Astrocyte of the spinal cord (primary cell): ENCODE measurements around the gene SERGEF.

Experiments used
- DNase-seq: peaks from one replicate; pipeline ENCODE4 v3.0.0; 2011; ENCODE audit warnings: low read depth, low spot score
- H3K4me3 ChIP-seq: 2 replicates; pipeline ENCODE4 v1.5.1; 2011; ENCODE audit warnings: low read depth, mild to moderate bottlenecking, low read length, moderate library complexity
- in situ Hi-C: cut with HindIII; loops from 2 replicates; pipeline ENCODE4 v1.10.0; 2017; ENCODE audit warnings: low sequenced_read_pairs
- TF ChIP-seq, protein P1 (sequence below): IDR thresholded peaks from 2 replicates; pipeline ENCODE4 v1.5.1; 2012; ENCODE audit warnings: low read depth, mild to moderate bottlenecking, low read length, inconsistent platforms

Gene SERGEF

DNA sequence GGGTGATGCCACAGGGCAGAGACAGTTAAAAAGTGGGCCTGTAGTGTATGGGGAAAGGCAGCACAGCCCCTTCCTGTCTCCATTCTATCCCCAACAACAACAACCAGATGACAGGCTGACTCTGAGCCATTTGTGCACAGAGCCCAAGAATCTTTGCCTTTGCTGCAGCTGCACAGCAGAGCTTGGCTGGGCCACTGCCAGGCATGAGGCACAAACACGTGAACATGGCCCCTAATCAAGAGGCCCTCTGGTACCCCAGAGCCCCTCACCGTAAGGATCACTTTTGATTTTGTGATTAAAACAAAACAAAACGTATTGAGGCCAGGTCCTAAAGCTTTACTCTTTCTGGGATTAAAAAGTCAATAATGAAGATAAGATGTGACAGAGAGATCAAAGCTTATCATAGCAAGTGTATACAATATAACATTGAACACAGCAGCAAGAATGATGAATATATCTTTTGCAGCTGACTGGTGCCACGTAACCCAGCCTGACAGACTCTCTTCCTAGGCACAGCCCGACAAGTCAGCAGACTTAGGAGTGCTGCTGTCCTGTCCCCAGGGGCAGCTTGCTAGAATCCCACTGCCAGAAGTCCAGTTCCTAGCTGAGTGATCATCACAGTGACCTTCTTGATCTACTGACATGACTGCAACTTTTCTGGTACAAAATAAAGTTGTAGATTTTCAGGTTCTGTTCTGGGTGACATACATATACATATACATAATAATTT is 117.8 kb downstream of the SERGEF start:
- TF ChIP-seq, protein P1, sequence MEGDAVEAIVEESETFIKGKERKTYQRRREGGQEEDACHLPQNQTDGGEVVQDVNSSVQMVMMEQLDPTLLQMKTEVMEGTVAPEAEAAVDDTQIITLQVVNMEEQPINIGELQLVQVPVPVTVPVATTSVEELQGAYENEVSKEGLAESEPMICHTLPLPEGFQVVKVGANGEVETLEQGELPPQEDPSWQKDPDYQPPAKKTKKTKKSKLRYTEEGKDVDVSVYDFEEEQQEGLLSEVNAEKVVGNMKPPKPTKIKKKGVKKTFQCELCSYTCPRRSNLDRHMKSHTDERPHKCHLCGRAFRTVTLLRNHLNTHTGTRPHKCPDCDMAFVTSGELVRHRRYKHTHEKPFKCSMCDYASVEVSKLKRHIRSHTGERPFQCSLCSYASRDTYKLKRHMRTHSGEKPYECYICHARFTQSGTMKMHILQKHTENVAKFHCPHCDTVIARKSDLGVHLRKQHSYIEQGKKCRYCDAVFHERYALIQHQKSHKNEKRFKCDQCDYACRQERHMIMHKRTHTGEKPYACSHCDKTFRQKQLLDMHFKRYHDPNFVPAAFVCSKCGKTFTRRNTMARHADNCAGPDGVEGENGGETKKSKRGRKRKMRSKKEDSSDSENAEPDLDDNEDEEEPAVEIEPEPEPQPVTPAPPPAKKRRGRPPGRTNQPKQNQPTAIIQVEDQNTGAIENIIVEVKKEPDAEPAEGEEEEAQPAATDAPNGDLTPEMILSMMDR = no peak
- DNase-seq = no peak
- in situ Hi-C loops = no loop called here
- H3K4me3 ChIP-seq = no peak overlapping the region

DNA sequence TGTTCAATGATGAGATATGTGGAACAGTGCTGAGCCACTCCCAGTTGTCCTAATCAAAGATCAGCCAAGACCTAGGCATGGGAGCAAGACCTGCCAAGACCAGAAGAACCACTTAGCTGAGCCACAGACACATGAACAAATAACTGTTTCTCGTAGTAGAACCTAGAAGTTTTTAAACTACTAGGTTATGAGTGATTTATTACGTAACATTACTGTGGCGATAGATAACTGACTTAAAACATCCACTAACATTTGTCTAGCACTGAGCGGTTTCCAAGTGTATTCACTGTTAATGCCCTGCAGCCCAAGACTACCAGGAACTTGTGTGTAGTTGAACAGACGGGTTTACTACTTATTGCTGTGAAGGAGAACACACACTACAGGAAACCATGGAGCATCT is 120.4 kb downstream of the SERGEF start:
- TF ChIP-seq, protein P1 = no peak
- DNase-seq = no peak
- in situ Hi-C loops = no loop called here
- H3K4me3 ChIP-seq = no peak overlapping the region

DNA sequence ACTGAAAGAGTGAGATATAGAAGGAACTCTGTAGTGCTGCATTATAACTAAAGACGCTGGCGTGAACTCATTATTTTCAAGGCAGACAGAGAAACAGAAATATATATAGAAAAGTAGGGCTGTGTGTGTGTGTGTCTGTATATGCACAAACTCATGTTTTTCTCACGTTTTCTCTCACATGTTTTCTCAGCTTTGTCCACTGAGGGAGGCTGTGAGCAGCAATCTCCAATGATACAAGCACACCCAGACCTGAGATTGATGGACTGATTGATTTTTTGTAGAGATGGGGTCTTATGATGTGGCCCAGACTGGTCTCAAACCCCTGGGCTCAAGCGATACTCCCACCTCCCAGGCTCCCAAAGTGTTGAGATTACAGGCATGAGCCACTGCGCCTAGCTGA is 122.5 kb downstream of the SERGEF start:
- in situ Hi-C loops = no loop called here
- TF ChIP-seq, protein P1 = peak; percentile 16
- no peak for DNase-seq
- no peak overlapping the region for H3K4me3 ChIP-seq

DNA sequence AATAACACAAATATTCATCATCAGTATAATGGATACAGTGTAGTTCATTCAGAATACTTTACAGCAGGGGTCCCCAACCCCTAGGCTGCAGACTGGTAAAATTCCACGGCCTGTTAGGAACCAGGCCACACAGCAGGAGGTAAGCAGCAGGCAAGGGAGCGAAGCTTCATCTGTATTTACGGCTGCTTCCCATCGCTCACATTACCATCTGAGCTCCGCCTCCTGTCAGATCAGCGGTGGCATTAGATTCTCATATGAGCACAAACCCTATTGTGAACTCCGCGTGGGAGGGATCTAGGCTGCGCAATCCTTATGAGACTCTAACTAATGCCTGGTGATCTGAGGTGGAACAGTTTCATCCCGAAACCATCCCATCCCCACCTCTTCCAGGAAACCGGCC is 125.1 kb downstream of the SERGEF start:
- H3K4me3 ChIP-seq = no peak overlapping the region
- DNase-seq = no peak
- TF ChIP-seq, protein P1 = no peak
- in situ Hi-C loops = no loop called here

DNA sequence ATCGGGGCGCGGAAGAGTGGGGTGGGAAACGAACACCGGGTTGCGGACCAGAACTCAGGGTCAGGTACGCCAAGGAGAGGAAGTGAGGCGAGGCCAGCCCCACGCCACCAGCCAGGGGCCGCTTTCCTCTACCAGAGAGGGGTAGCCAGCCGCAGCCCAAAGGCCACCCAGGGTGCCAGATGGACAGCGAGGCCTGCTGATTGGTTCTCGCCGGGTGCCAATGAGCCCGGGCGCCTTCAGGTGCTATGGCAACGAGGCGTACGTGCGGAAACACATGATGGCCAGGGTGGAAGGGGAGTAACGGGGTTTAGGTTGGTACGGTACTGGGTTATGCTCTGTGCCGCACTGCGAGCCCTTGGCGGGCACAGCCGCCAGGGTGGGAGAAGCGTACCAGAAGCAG is 128.9 kb downstream of the SERGEF start:
- no peak overlapping the region for H3K4me3 ChIP-seq
- TF ChIP-seq, protein P1 = no peak
- DNase-seq = no peak
- in situ Hi-C loops = no loop called here

DNA sequence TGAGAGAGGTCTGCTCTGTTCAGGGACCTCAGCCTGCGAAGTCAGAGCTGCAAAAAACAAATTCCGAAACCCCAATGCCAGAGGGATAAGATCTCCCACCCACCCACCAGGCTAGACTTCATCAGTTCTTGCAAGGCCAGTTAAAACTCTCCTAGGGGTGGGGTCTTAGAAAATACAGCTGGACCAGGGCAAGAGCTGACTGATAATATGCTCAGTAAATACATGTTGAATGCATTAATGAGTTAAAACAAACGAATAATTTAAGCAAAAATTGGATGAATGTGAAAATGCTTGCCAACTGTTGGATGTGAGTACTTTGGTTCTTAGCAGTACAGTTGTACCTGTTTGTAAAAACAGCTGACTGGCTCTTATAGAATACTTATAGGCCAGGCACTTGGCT is 129.8 kb downstream of the SERGEF start:
- TF ChIP-seq, protein P1 = no peak
- in situ Hi-C loops = no loop called here
- no peak overlapping the region for H3K4me3 ChIP-seq
- DNase-seq = no peak
